ENCODE results near the gene POLK.
A peak's percentile ranks its signal among the peaks of the same experiment; 100 is the strongest.
"Not testable (repeated sequence)": the region's sequence is repeated elsewhere in the genome, so short reads cannot be mapped to it uniquely, and the experiment has no call there.

POLK gene

GRCh38 chr5:75600535-75600934 is 88.8 kb downstream of the POLK start:
- FAIRE-seq (no peak), DNase-seq (ENCODE audit: insufficient read length, low spot score) (no peak)
- TF ChIP-seq POLR2AphosphoS5 (IDR thresholded peaks at IDR 0.05; ENCODE audit: low read depth, low read length) = no peak
- no peak for TF ChIP-seq SPI1 (IDR thresholded peaks at IDR 0.05; ENCODE audit: low read depth, low read length)
- no peak for TF ChIP-seq TAF1 (IDR thresholded peaks at IDR 0.05; ENCODE audit: low read depth, low read length)
- TF ChIP-seq PAX5 (IDR thresholded peaks at IDR 0.05; ENCODE audit: insufficient read depth, low read length, severe bottlenecking) = no peak
- no peak for TF ChIP-seq POLR2A (IDR thresholded peaks at IDR 0.05; ENCODE audit: low read depth, low read length)
- TF ChIP-seq POU2F2 (IDR thresholded peaks at IDR 0.05; ENCODE audit: low read depth, low read length) = no peak

DNA sequence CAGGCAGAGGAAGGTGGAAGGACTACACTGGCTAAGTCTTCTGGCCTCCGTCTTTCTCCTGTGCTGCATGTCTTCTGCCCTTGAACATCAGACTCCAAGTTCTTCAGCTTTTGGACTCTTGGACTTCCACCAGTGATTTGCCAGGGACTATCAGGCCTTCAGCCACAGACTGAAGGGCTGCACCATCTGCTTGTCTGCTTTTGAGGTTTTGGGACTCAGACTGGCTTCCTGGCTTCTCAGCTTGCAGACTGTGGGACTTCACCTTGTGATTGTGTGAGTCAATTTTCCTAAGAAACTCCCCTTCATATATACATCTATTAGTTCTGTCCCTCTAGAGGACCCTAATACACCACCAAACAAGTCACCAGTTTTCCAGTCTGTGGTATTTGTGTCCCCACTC is 89.9 kb downstream of the POLK start:
- TF ChIP-seq SPI1 (IDR thresholded peaks at IDR 0.05; ENCODE audit: low read depth, low read length) = no peak
- no peak for TF ChIP-seq POU2F2 (IDR thresholded peaks at IDR 0.05; ENCODE audit: low read depth, low read length)
- TF ChIP-seq TAF1 (IDR thresholded peaks at IDR 0.05; ENCODE audit: low read depth, low read length) = no peak
- no peak for TF ChIP-seq PAX5 (IDR thresholded peaks at IDR 0.05; ENCODE audit: insufficient read depth, low read length, severe bottlenecking)
- no peak for TF ChIP-seq POLR2AphosphoS5 (IDR thresholded peaks at IDR 0.05; ENCODE audit: low read depth, low read length)
- no peak for TF ChIP-seq POLR2A (IDR thresholded peaks at IDR 0.05; ENCODE audit: low read depth, low read length)
- FAIRE-seq (peak; percentile 23), DNase-seq (ENCODE audit: insufficient read length, low spot score) (no peak)

DNA sequence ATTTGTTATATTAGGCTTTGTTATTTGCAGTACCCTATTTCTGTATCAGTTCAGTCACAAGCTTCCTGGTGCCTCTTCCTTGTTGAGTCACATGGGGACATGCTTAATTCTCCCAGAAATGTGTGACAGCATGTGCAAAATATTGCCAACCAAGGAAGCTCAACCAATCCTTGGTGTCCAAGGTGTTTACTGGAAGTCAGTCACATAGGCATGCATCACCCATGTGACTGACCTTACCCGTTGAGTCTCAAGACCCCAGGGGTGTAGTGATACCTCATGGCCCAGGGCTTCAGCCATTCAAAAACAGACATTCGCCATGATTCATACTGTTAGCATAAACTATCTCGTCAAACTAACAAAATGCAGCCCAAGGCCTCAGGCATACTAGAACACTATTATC is 90.3 kb downstream of the POLK start:
- no peak for DNase-seq (ENCODE audit: insufficient read length, low spot score)
- TF ChIP-seq POU2F2 (IDR thresholded peaks at IDR 0.05; ENCODE audit: low read depth, low read length) (no peak), POLR2A (IDR thresholded peaks at IDR 0.05; ENCODE audit: low read depth, low read length) (no peak), POLR2AphosphoS5 (IDR thresholded peaks at IDR 0.05; ENCODE audit: low read depth, low read length) (no peak), TAF1 (IDR thresholded peaks at IDR 0.05; ENCODE audit: low read depth, low read length) (no peak), SPI1 (IDR thresholded peaks at IDR 0.05; ENCODE audit: low read depth, low read length) (no peak), PAX5 (IDR thresholded peaks at IDR 0.05; ENCODE audit: insufficient read depth, low read length, severe bottlenecking) (no peak)
- FAIRE-seq = no peak

DNA sequence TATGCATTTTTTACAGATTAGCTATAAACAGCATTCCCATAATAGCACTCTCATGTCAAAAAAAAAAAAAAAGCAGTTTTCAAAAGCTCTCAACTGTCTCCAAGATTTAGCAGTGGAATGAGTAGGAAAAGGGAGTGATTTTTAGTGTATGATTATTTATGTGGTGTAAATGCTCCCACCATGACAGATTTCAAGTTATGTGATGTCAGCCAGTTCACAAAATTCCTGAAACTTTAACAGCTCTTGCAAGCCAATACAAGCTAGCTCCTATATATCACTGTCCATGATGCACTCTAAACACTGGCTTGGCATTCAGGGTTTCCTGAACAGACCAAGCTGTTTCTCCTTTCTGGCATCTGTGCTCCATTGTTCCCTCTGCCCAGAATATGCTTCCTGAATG is 91.7 kb downstream of the POLK start:
- no peak for FAIRE-seq
- no peak for DNase-seq (ENCODE audit: insufficient read length, low spot score)
- TF ChIP-seq PAX5 (IDR thresholded peaks at IDR 0.05; ENCODE audit: insufficient read depth, low read length, severe bottlenecking) = no peak
- TF ChIP-seq POLR2AphosphoS5 (IDR thresholded peaks at IDR 0.05; ENCODE audit: low read depth, low read length) = no peak
- TF ChIP-seq TAF1 (IDR thresholded peaks at IDR 0.05; ENCODE audit: low read depth, low read length) = no peak
- TF ChIP-seq SPI1 (IDR thresholded peaks at IDR 0.05; ENCODE audit: low read depth, low read length) = no peak
- TF ChIP-seq POU2F2 (IDR thresholded peaks at IDR 0.05; ENCODE audit: low read depth, low read length) = no peak
- no peak for TF ChIP-seq POLR2A (IDR thresholded peaks at IDR 0.05; ENCODE audit: low read depth, low read length)

DNA sequence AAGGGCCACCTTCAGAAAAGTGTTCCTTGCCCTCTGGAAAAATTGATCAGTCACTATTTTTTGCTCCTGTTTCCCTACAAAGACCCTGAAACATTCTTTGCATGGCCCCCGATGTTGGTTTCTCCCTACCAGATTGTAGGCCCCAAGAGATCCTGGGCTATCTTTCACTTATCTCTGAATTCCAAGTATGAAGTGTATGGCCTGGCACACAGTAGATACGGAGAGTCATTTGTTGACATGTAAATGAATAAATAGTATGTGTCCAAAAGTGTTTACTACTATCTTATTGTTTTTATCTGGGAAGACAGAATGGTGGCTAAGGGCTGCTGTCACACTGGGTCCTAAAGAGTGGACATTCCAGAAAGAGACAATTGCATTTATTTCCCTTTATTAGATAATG is 92.1 kb downstream of the POLK start:
- DNase-seq (ENCODE audit: insufficient read length, low spot score) (no peak), FAIRE-seq (no peak)
- TF ChIP-seq PAX5 (IDR thresholded peaks at IDR 0.05; ENCODE audit: insufficient read depth, low read length, severe bottlenecking) = no peak
- TF ChIP-seq TAF1 (IDR thresholded peaks at IDR 0.05; ENCODE audit: low read depth, low read length) = no peak
- no peak for TF ChIP-seq POLR2AphosphoS5 (IDR thresholded peaks at IDR 0.05; ENCODE audit: low read depth, low read length)
- TF ChIP-seq POU2F2 (IDR thresholded peaks at IDR 0.05; ENCODE audit: low read depth, low read length) = no peak
- no peak for TF ChIP-seq SPI1 (IDR thresholded peaks at IDR 0.05; ENCODE audit: low read depth, low read length)
- no peak for TF ChIP-seq POLR2A (IDR thresholded peaks at IDR 0.05; ENCODE audit: low read depth, low read length)

GRCh38 chr5:75607341-75607740 is 95.7 kb downstream of the POLK start:
- FAIRE-seq; DNase-seq (ENCODE audit: insufficient read length, low spot score): not testable (repeated sequence)

DNA sequence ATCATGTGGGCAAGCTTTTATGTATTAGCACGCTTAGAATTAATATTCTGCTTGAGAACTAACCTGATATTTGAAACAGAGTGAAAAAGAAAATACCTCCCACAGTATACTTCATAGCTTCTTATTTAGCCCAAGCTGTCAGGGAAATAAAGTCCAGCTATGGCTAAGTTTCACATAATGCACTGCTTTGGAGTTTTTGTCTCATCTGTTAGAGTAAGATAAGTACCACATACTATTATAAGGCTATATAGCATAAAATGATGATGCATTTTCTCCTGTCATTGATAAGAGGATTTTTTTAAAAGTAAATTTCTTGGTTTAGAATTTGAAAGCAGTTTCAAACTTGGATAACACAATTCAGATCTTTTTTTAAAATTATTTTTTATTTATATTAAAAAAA is 97.2 kb downstream of the POLK start:
- FAIRE-seq = no peak
- TF ChIP-seq POLR2AphosphoS5 (IDR thresholded peaks at IDR 0.05; ENCODE audit: low read depth, low read length) = no peak
- no peak for TF ChIP-seq TAF1 (IDR thresholded peaks at IDR 0.05; ENCODE audit: low read depth, low read length)
- TF ChIP-seq POU2F2 (IDR thresholded peaks at IDR 0.05; ENCODE audit: low read depth, low read length) = no peak
- no peak for TF ChIP-seq PAX5 (IDR thresholded peaks at IDR 0.05; ENCODE audit: insufficient read depth, low read length, severe bottlenecking)
- no peak for TF ChIP-seq SPI1 (IDR thresholded peaks at IDR 0.05; ENCODE audit: low read depth, low read length)
- TF ChIP-seq POLR2A (IDR thresholded peaks at IDR 0.05; ENCODE audit: low read depth, low read length) = no peak
- no peak for DNase-seq (ENCODE audit: insufficient read length, low spot score)

DNA sequence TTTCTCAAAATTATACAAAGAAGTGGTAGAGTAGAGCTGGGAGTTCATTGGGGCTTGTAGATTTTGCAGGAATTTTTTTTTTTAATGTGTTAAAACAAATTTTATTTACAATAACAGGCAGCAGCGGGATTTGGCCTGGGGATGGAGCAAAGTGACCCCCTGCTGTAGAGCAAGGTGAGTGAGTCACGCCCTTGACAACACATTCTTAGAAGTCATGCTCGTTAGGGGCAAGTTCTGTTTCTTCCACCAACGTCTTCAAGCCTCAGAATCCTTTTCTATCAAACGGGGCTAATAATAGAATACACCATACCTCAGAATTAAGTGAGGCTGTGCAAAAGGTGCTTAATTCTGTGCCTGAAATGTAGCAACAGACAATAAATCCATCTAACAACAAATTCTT is 98.5 kb downstream of the POLK start:
- TF ChIP-seq TAF1 (IDR thresholded peaks at IDR 0.05; ENCODE audit: low read depth, low read length) = no peak
- no peak for TF ChIP-seq SPI1 (IDR thresholded peaks at IDR 0.05; ENCODE audit: low read depth, low read length)
- TF ChIP-seq POLR2A (IDR thresholded peaks at IDR 0.05; ENCODE audit: low read depth, low read length) = no peak
- no peak for TF ChIP-seq POLR2AphosphoS5 (IDR thresholded peaks at IDR 0.05; ENCODE audit: low read depth, low read length)
- TF ChIP-seq POU2F2 (IDR thresholded peaks at IDR 0.05; ENCODE audit: low read depth, low read length) = no peak
- no peak for TF ChIP-seq PAX5 (IDR thresholded peaks at IDR 0.05; ENCODE audit: insufficient read depth, low read length, severe bottlenecking)
- DNase-seq (ENCODE audit: insufficient read length, low spot score) (no peak), FAIRE-seq (no peak)

DNA sequence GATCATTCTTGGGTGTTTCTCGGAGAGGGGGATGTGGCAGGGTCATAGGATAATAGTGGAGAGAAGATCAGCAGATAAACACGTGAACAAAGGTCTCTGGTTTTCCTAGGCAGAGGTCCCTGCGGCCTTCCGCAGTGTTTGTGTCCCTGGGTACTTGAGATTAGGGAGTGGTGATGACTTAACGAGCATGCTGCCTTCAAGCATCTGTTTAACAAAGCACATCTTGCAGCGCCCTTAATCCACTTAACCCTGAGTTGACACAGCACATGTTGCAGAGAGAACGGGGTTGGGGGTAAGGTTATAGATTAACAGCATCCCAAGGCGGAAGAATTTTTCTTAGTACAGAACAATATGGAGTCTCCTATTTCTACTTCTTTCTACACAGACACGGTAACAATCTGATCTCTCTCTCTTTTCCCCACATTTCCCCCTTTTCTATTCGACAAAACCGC is 99.2 kb downstream of the POLK start:
- not testable (repeated sequence) for FAIRE-seq; DNase-seq (ENCODE audit: insufficient read length, low spot score)

- no peak for FAIRE-seq
- peak; percentile 7 for DNase-seq (ENCODE audit: insufficient read length, low spot score)
- no peak for TF ChIP-seq POLR2A (IDR thresholded peaks at IDR 0.05; ENCODE audit: low read depth, low read length)
- no peak for TF ChIP-seq PAX5 (IDR thresholded peaks at IDR 0.05; ENCODE audit: insufficient read depth, low read length, severe bottlenecking)
- TF ChIP-seq POLR2AphosphoS5 (IDR thresholded peaks at IDR 0.05; ENCODE audit: low read depth, low read length) = no peak
- no peak for TF ChIP-seq SPI1 (IDR thresholded peaks at IDR 0.05; ENCODE audit: low read depth, low read length)
- TF ChIP-seq POU2F2 (IDR thresholded peaks at IDR 0.05; ENCODE audit: low read depth, low read length) = no peak
- no peak for TF ChIP-seq TAF1 (IDR thresholded peaks at IDR 0.05; ENCODE audit: low read depth, low read length)
Observed at GRCh38 chr5:75611311-75612225, 99.9 kb downstream of the POLK start, which contains the start of gene ANKDD1B. TSS of gene ANKDD1B (plus strand) at chr5:75611453. CDS start at chr5:75611635, 182 bp downstream.
